HG03457 (cell line): Measurements from ENCODE around the gene C1QTNF8.

Experiments
- ATAC-seq: cut with Tn5 transposase; IDR thresholded peaks from one replicate; pipeline ENCODE4 v1.9.1; 2021; ENCODE audit warnings: moderate number of reproducible peaks; ENCODE audit not compliant: unreplicated experiment

C1QTNF8 gene, protein sequence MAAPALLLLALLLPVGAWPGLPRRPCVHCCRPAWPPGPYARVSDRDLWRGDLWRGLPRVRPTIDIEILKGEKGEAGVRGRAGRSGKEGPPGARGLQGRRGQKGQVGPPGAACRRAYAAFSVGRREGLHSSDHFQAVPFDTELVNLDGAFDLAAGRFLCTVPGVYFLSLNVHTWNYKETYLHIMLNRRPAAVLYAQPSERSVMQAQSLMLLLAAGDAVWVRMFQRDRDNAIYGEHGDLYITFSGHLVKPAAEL

DNA sequence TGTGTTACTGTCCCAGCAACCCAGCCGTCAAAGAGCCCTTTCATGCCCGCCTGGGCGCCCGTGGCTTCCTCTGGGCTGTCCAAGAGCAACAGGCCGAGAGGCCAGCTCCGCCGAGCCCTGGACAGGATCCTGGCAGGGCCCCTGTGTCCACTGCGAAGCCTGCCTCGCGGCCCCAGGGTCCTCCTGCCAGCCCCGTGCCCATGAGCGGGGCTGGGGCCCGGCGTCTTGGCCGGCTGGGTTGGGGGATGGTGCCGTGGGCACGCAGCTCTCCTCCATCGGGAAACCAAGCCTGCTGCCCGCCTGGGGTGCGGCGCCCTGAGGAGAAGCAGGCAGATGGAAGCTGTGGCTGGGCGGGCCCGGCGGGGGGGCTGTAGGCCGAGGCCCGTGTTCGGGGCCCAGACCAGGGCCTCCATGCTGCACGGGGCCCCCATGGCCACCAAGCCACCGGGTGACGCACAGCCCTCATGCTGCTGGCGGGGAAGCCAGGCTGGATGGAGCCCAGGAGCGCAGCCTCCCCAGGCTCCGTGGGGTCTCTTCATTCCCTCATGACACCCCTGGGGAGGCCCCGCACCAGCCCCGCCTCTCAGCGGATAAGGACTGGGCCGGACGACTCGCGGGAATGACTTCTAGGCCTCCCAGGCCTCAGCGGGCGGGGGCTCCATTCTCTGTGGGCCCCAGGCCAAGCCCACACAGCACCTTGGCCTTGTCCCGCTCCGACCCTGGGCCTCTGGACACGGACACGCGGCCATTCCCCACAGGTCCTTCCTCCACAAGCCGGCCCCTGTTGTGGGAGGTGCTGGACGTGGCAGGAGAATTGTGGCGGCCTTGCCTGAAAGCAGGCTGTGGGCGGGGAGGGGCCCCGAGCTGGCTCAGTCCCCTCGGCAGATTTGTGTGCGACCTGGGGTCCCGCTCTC is at the start of gene C1QTNF8:
TSS of gene C1QTNF8 (minus strand) at position 76 of the 914 bp plus-strand sequence. CDS start 1,322 bp downstream, outside the sequence.
- ATAC-seq, result no peak

DNA sequence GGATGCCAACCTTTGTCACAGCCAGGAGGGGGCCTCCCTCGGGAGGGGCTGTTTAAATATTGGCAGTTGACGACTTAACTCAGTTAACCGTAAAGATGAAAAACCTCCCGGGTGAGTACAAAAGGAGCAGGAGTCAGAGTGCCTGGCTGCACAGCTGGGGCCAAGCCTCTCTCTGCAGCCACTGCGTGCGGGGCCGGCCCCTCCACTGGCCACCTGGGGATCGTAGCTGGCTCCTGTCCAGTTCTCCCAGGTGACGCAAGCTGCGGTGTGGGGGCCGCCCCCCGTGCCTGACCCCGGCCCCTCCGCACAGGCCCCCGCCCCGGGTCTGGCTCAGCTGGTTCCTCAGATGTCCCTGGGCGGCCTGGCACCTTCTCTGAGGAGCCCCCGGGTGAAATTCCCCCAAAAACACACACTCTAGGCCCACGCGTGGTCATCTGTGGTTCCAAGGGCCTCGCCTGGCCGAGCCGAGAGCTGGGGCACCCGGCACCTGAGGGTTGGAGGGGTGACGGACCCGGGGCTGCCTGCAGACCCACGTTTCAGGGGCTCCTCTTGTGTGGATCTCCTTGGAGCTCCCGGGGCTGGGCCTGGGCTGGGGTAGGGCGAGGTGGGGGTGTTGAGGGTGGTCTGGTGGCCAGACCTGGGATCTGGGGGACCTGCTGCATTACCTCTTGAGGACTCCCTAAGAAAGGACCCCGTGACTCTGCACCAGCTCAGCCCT is 49.5 kb upstream of the C1QTNF8 start:
- ATAC-seq, result no peak

DNA sequence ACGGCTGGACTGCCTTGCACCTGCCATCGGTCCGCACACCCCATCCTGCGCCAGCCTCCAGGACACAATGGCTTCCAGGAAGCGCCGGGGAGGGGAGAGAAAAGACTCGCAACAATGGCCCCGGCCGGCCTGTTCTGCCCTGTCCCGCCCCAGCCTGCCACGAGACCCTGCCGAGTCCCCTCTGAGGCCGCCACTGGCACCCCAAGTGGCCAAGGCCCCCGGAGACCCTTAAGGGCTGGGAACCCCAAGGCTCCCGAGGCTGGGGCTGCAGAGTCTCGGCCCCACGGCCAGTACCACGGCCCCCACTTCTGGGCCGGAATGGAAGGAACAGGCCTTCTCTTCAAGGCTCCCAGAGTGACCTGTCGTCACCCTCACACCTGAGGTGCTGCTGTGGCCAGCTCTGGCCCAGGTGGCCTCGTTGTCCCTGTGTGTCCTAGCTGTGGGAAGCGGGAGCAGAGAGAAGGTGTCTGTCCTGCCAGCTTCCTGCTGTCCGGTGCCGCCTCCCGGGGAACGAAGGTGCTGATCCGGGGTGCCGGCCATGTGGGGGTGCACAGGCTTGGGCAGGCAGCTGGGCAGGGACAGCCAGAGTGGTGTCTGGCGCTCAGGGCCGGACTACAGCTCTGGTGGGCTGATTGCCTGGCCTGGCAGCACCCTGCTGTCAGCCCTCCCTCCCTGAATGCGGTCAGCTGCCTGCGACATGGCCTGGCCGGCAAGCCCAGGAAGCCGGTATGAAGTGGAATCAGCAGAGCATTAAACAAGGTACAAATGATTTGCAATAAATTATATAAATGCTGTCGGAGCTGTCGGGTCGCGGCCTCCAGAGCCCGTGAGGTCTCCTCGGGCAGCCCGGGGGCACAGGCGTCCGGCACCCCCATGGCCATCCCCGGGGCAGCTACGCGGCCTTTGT is 48.7 kb upstream of the C1QTNF8 start:
- no peak for ATAC-seq

DNA sequence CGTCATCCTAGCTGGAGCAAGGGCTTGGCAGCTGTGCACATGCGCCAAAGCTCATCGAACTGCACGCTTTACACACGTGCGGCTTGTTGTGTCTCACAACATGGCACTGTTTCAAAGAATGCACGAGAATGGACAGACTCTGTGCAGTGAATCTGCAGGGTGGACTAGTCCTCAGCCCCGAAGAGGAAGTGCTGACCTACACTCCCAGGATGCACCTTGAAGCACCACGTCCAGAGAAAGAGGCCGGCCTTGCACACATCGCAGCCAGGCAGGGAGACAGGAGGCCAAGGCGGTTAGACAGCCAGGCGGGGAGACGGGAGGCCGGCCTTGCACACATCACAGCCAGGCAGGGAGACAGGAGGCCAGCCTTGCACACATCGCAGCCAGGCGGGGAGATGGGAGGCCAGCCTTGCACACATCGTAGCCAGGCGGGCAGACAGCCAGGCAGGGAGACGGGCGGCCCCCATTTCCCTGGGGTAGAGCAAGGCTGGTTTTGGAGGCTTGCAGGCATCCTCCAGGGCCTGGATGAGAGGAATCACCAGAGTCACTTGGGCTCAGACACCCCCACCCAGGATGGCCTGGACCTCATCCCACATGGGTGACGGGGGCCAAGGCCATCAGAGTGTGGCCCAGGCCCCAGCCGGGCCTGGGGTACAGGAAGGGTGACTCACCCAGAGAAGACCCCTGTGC is 47.9 kb upstream of the C1QTNF8 start:
- ATAC-seq, result no peak

DNA sequence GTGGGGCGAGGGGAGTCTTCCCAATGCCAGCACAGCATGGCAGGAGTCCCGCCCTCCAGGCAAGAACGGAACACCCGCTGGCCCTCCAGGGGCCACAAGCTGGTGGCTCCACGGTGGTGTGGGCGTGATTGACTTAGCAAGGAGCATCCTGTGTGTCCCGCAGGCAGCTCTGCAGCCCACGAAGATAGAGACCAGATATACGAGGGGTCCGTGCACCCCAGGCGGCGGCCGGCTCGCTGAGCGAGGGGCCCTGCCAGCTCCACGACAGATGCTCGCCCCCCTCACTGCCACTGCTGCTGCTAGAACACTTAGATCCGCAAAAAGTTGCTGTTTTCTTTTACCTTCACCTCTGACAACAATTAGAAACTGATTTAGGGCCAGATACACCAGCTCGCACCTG is 46.9 kb upstream of the C1QTNF8 start:
- no peak for ATAC-seq

DNA sequence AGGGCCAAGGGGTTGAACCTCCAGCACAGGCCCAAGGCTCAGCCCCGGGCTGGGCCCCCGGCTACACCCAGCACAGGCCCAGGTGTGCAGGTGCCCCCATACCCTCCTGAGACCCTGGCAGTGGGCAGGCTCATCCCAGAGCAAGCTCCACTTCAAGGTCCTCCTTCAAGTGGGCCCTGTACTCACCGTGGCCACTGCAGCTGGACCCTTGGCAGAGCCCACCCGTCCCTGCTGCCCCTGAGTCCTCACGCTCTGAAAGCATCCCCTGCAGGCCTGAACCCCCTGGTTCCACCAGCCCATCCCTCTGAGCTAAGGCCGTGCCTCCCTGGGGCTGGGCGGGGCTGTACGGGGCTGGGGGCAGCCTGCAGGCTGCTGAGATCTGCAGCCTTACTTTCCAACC is 45.7 kb upstream of the C1QTNF8 start:
- ATAC-seq, result no peak

DNA sequence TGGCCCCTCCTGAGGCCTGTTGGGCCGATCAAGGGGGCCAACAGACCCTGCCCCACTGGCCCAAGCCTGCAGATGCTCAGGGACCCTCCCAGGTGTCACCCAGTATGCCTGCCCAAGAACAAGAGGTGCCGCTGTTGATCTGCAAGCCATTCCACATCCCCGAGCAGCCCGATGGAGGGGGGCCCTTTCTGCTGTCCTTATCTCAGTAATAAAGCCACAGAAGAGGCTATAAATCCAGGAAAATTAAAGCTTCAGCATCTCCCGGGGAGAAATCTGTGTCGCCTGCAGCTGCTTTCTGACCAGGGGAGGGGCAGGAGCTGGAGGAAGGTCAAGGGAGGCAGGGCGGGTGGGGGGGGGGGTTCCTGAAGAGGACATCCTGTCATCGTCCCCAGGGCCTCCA is 45.1 kb upstream of the C1QTNF8 start:
- no peak for ATAC-seq

DNA sequence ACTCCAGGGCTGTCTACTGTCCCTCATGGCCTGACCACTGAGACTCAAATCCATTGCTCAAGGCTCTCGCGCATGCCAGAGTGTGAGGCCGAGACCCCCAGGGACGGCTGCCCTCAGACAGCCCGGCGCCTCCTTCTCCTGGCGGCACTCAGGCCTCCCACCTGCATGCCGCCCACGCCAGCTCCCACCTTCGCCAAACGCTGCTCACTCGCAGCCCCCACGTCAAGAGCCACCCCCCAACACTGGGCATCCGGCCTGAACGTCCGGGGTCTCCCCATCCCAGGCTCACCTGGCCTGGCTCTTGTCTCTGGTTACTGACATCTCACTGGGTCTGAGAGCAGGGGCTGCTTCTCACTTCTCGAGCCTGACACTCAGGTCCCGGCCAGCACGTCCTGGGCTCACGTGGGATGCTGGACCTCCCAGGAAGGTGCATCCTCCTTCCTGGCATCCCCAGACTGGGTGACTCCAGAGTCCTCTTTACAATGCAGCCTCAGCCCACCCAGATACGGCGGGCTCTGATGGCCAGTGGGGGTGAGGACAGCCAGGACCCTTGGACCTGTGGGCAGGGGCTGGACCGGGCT is 44.6 kb upstream of the C1QTNF8 start:
- no peak for ATAC-seq

DNA sequence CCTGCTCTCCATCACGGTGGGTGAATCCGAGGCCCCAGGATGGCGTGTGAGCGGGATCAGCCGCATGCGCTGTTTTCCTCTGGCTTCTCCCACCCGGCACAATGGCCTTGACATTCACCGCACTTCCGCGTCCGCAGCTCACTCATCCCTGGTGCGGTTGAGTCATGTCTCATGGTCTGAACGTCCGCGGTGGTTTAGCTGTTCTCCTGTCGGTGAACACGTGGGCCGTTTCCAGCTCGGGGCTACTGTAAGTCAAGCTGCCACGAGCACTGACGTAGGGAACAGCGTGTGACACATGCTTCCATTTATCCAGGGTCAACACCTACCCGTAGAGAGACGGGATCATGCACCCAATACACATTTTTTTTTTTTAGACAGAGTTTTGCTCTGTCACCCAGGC is 41.6 kb upstream of the C1QTNF8 start:
- ATAC-seq, result no peak

DNA sequence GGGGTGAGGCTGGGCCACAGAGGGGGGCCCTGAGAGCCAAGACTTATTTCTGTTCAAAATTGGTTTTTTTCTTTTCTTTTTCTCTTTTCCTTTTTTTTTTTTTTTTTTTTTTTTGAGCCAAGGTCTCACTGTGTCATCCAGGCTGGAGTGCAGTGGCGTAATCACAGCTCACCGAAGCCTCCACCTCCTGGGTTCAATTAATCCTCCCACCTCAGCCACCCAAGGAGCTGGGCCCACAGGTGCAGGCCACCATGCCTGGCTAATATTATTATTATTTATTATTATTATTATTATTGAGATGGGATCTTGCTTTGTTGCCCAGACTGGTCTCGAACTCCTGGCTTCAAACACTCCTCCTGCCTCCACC is 39.4 kb upstream of the C1QTNF8 start:
- no peak for ATAC-seq

DNA sequence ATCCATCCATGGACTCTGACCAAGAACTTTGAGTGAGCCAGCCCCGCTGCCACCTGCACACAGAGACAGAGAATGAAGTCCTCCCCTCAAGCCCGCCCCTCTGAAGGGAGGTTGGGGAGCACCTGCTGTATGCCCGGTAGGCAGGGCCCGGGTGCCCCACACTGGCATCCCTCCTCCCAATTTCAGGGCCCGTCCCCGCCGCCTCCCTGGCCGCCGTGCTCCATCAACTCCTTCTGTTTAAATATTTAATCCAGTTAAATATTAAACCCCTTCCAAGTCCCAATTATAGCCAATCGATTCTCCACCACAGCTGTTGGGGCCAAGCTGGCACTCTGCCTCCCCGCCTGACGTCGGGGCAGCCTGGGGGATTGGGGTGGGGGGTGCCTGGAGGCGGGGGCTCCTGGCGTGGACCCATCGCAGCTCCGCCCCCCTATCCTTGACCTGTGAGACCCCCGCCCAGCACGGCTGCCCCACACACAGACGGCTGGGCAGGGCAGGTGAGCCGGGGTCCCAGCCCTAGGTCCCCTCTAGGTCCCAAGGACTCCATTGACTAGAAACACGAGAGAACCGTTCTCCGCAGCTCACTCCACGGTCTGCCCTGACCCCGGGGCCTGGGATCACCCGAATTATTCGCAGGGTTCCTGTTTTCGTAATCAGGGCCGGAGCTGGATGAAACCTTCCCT is 38.9 kb upstream of the C1QTNF8 start:
- ATAC-seq, result no peak

DNA sequence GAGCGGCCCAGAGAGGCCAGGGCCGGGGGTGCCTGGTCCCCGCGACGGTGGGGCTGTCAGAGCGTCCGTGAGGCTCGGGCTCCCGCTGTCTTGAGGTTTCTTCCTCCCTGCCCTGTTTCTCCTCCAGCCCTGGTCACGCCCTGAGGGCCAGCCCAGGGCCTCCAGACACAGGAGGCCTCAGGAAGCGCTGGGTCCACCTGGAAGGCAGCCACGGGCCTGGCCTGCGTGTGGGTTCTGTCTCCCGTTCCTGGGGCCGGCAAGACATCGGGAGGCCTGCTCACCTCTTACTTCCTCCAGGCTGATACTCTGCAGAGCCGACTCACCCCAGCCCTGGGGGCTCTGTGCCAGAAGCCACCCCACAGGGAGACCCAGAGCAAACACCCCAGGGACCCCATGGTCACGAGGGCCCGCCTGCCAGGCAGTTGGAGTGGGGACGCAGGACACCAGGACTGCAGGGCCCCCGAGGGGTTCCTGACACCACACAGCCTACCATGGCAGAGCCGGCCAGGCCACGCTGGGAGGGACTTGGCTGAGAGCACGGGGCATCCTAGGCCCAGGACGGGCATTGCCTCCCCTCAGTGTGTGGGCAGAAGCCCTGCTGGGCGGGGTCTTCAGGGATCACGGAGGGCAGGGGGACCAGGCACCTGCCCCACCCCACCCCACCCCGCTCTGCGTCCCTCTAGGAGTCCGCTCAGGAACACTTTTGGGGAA is 37.9 kb upstream of the C1QTNF8 start:
- ATAC-seq, result no peak

DNA sequence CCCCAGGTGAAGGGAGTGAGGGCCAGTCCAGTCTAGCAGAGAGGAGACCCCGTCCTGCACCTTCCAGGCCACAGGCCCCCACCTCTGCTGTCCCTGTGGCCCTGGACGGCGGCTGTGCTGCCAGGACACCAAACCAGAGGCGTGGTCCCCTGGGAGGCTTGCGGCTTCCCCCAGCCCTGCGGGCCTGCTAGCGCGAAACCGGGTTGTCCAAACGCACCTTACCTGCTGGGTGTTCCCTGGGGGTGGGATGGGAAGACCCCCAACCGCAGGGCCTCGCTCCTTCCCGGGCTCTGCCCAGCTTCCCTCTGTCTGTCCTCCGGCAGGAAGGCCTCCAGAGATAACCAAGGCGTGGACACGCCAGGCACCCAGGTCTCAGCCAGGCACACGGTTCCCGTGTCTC is 37.2 kb upstream of the C1QTNF8 start:
- ATAC-seq, result no peak

DNA sequence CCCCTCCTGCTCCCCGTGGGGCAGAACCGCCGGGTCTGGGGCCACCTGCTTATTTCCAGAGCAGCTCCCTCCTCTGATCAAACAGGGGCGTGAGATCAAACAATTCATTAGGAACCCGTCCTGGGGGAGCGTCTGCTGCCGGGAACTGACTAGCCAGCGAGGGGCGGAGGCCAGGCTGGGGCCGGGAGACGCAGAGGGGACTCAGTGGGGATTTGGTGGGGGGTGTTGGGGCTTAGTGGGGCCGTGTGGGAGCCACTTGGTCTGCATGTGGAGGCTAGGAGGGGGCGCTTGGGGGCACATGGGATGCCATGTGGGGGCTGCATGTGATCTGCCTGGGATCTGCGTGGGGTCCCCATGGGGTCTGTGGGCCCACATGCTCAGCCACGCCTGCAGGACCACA is 36.4 kb upstream of the C1QTNF8 start:
- no peak for ATAC-seq

DNA sequence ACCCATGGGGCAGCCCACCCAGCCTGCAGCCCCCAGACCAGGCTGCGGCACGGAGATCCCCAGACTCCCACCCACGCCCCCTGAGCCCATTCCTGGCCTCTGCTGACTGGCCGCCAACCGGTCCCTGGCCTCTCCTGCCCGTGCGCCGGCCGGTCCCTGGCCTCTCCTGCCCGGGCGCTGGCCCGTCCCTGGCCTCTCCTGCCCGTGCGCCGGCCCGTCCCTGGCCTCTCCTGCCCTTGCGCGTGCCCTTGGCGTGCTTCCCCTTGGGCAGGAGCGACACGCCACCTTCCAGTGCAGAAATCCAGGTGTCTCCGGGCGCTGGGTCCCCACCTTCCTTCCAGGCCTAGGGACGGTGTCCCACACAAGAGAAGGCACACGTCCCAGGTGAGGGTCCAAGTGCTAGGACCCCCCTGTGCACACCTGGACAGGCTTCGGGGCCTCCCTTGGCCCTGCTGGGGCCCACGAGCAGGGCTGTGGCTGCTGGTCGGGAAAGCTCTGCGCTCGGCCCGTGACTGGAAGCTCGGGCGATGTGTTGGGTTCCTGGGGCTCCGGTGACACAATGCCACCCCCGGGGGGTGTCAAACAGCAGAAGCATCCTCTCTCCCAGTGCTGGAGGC is 35.4 kb upstream of the C1QTNF8 start:
- ATAC-seq, result no peak

DNA sequence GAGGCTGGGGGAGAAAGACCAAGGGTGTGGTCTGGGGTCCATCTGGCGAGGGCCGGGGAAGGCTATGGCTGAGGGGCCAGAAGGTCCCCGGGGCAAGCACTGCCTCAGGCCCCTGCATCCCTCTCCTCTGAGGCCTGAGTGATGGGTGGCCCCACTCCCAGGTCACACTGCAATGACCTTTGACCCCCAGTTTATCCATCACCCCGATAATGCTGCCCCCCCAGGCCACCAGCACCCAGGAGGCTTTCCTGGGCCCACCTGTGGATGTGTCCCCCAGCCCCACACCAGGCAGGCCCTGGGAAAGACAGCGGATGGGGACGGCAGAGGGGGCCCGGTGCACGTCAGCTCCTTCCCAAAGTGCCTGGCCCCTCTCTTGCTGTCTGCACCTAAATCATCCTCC is 34.3 kb upstream of the C1QTNF8 start:
- ATAC-seq, result no peak

DNA sequence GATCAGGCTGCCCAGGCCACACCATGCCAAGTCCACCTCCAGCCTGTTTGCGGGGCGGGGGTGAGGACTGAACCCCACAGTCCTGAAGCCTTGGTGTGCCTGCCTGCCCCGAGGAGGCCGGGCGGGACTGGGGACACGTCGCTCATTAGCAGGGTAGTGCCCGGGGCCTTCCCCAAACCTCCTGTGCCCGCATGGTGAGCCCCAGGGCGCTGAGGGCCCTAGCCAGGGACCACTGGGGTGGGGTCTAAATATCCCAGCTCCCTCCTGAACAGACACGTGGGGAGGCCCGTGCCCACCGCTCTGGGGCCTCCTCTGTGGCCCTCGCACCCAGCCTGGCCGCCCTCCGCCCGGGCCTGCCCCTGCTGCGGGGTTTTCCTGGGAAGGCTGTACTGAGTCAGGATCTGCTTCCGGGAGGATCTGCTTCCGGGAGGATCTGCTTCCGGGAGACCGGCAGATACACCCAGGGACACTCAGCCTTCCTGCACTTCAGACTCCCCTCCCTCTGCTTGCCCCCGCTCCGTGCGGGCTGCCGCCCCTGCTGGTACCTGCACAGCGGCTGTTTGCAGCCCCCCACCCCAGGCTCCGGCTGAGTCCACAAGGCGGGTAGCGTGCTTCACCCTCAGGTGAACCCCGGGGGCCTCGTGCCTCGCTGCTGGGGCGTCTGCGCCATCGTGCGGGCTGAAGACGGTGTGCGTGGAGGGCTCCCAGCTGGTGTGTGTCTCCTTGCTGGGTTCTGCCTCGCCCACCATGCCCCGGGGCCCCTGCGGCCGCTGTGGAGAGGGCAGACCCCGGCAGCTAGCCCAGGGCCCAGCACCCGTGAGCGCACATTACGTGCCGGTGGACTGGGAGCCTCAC is 33.3 kb upstream of the C1QTNF8 start:
- ATAC-seq, result no peak
